Endodermal cell (in vitro differentiated cells): Measurements from ENCODE around the gene NXNL1. TPM values are rescaled to one million over a fixed set of nuclear protein-coding genes. Genes with fewer than 3 reads are reported as not detected.

Experiments used
- DNase-seq: peaks from one replicate; pipeline ENCODE4 v3.0.0-alpha.2; 2017
- H3K27ac ChIP-seq: 2 replicates; pipeline ENCODE4 v1.5.1; 2013; ENCODE audit warnings: mild to moderate bottlenecking, low read depth, low read length, moderate library complexity
- H3K27me3 ChIP-seq: 2 replicates; pipeline ENCODE4 v1.6.1; 2013; ENCODE audit warnings: mild to moderate bottlenecking, low read length, moderate library complexity; ENCODE audit not compliant: insufficient read depth, control insufficient read depth, poor library complexity, severe bottlenecking
- H3K36me3 ChIP-seq: 2 replicates; pipeline ENCODE4 v1.7.0; 2013; ENCODE audit warnings: mild to moderate bottlenecking, low read length, moderate library complexity; ENCODE audit not compliant: control insufficient read depth, insufficient read depth
- H3K4me1 ChIP-seq: one replicate; pipeline ENCODE4 v1.7.0; 2013; ENCODE audit warnings: low read length; ENCODE audit not compliant: control insufficient read depth, insufficient read depth
- H3K4me3 ChIP-seq: 2 replicates; pipeline ENCODE4 v1.5.1; 2013; ENCODE audit warnings: mild to moderate bottlenecking, low read length, moderate library complexity
- H3K9ac ChIP-seq: 2 replicates; pipeline ENCODE4 v1.6.1; 2013; ENCODE audit warnings: mild to moderate bottlenecking, low read length, moderate library complexity; ENCODE audit not compliant: poor library complexity, severe bottlenecking; ENCODE audit errors: extremely low read depth
- H3K9me3 ChIP-seq: 2 replicates; pipeline ENCODE4 v1.6.1; 2013; ENCODE audit warnings: mild to moderate bottlenecking, low read length, moderate library complexity; ENCODE audit not compliant: control insufficient read depth
- H3K27ac Mint-ChIP-seq: 2 replicates; pipeline ENCODE4 v1.8.0; 2020; ENCODE audit warnings: mixed read lengths
- H3K27me3 Mint-ChIP-seq: 2 replicates; pipeline ENCODE4 v1.8.0; 2021; ENCODE audit warnings: mild to moderate bottlenecking, mixed read lengths; ENCODE audit not compliant: insufficient read depth
- H3K36me3 Mint-ChIP-seq: 2 replicates; pipeline ENCODE4 v1.8.0; 2020; ENCODE audit warnings: low read depth, mixed read lengths
- H3K4me1 Mint-ChIP-seq: 2 replicates; pipeline ENCODE4 v1.8.0; 2020; ENCODE audit warnings: mixed read lengths
- H3K4me3 Mint-ChIP-seq: 2 replicates; pipeline ENCODE4 v1.8.0; 2020; ENCODE audit warnings: mild to moderate bottlenecking, moderate library complexity, mixed read lengths
- H3K9me3 Mint-ChIP-seq: 2 replicates; pipeline ENCODE4 v1.8.0; 2020; ENCODE audit warnings: mild to moderate bottlenecking, mixed read lengths
- WGBS, 2 experiments: methylation state at CpG; one replicate each; pipeline versions ENCODE4 v1.1.5 to v1.1.7; 2013; ENCODE audit warnings: missing lambda C conversion rate in 2 of 2, mixed read lengths in 1 of 2; ENCODE audit not compliant: insufficient coverage in 1 of 2, insufficient read length in 1 of 2; 5-methylcytosine and 5-hydroxymethylcytosine counted together
- total RNA-seq, 2 donors: library from RNA; stranded (reverse); fragmentation: NEBNext Ultra II Directional in 1 of 2; extraction: Animal tissue kit (Norgen Biotek cat#: 25700) in 1 of 2; gene quantifications; 2 replicates in 1 of 2; 3 replicates in 1 of 2; pipeline ENCODE4 v1.2.1, GENCODE V29; 2021
- TF ChIP-seq, protein P1 (sequence below): fragments of 200-600 bp; sonication (generic); conservative IDR thresholded peaks from 2 replicates; pipeline ENCODE4 v1.5.0; 2021; ENCODE audit warnings: antibody characterized with exemption, mild to moderate bottlenecking

Gene NXNL1
- total RNA-seq, 2 donors from 2014 or later, result not detected

DNA sequence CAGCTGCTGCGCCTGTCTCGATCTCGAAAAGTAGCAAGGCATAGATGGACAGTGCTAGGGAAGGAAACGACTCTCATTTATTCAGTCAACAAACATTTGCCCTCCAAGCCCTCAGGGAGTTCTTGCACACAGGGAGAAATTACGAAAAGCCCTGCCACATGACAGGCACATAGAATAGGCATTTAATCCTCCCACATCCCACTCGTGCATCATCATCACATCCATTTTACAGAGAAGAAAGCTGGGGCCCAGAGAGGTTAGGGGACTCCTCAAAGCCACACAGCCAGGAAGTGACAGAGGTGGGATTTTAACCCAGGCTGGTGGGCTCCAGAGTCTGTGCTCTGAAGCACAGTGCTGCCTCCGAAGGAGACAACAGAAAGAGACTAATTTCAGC, 23.9 kb downstream of the NXNL1 start:
- H3K36me3 ChIP-seq, result peaks cover 4% of the 10 kb centered on the region
- TF ChIP-seq, protein P1, sequence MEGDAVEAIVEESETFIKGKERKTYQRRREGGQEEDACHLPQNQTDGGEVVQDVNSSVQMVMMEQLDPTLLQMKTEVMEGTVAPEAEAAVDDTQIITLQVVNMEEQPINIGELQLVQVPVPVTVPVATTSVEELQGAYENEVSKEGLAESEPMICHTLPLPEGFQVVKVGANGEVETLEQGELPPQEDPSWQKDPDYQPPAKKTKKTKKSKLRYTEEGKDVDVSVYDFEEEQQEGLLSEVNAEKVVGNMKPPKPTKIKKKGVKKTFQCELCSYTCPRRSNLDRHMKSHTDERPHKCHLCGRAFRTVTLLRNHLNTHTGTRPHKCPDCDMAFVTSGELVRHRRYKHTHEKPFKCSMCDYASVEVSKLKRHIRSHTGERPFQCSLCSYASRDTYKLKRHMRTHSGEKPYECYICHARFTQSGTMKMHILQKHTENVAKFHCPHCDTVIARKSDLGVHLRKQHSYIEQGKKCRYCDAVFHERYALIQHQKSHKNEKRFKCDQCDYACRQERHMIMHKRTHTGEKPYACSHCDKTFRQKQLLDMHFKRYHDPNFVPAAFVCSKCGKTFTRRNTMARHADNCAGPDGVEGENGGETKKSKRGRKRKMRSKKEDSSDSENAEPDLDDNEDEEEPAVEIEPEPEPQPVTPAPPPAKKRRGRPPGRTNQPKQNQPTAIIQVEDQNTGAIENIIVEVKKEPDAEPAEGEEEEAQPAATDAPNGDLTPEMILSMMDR, result no peak
- no peak overlapping the region for H3K4me3 Mint-ChIP-seq
- H3K27ac ChIP-seq, result no peak overlapping the region
- H3K27me3 Mint-ChIP-seq, result peaks cover 3% of the 10 kb centered on the region
- no peak for DNase-seq
- no peak overlapping the region for H3K9ac ChIP-seq
- H3K4me1 Mint-ChIP-seq, result no peaks in the 10 kb centered on the region
- H3K36me3 Mint-ChIP-seq, result peaks cover 6% of the 10 kb centered on the region
- WGBS, 2 experiments, result 75 to 86% methylated on average over 3 to 7 of the region's 7 CpGs
- no peaks in the 10 kb centered on the region for H3K27me3 ChIP-seq
- peaks cover 7% of the 10 kb centered on the region for H3K9me3 Mint-ChIP-seq
- no peaks in the 10 kb centered on the region for H3K9me3 ChIP-seq
- H3K4me1 ChIP-seq, result no peaks in the 10 kb centered on the region
- H3K27ac Mint-ChIP-seq, result no peak overlapping the region
- no peak overlapping the region for H3K4me3 ChIP-seq

DNA sequence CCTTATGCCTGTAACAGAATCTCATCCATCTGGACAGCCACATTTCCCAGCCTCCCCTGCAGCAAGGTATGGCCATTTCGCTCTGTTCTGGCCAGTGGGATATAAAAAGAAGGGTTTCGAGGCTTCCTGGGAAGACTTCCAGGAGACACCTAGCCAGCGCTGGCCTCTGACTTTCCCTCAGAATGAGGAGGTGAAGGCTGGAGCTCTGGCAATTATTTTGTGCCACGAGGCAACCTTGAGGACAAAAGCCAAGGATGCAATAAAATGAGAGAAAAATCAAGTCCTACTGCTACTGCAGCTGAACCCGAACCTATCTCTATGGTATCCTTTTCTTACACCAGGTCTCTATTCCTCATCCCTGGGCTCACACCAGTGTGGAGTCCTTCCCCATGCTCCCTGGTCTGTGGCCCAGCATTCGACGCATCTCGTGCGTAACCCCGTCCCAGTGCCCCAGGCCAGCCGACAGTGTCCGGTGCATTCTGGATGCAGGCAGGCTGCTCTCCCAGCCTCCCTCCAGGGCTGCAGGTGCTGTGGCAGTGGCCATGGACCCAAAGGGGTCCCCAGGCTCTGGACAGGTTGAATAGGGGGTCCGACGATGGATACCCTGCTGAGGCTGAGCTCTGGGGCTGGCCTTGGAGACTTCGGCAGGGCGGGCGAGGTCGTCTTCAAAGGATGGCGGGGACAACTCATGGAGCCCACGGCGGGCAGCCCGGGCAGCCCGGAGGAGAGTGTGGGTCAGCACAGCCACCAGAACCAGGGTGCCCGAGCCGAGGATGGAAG, 24.4 kb downstream of the NXNL1 start:
- Mint-ChIP-seq H3K9me3 (peaks cover 1% of the 10 kb centered on the region), H3K4me1 (no peaks in the 10 kb centered on the region), H3K36me3 (peaks cover 6% of the 10 kb centered on the region), H3K27ac (no peak overlapping the region), H3K4me3 (no peak overlapping the region), H3K27me3 (peaks cover 5% of the 10 kb centered on the region)
- Histone ChIP-seq H3K27ac (no peak overlapping the region), H3K27me3 (no peaks in the 10 kb centered on the region), H3K4me3 (no peak overlapping the region), H3K4me1 (no peaks in the 10 kb centered on the region), H3K9ac (no peak overlapping the region), H3K9me3 (no peaks in the 10 kb centered on the region), H3K36me3 (peaks cover 4% of the 10 kb centered on the region)
- no peak for DNase-seq
- TF ChIP-seq, protein P1, result no peak
- 91 to 98% methylated on average over 19 to 25 of the region's 25 CpGs for WGBS, 2 experiments

DNA sequence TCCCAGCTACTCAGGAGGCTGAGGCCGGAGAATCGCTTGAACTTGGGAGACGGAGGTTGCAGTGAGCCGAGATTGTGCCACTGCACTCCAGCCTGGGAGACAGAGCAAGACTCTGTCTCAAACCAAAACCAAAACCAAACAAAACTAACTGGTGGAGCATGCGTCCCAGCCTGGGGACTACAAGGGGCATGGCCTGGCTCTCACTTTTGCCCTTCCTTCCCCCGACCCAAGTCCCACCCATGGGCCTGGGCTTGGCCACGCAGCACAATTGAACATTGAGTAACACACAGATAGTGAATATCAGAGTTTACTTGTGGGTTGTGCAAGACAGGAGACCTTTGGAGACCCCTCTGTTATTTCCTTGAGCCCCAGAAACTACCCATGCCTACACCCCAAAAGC, 25.5 kb downstream of the NXNL1 start:
- H3K36me3 ChIP-seq, result peaks cover 4% of the 10 kb centered on the region
- 89 to 100% methylated on average over 3 to 7 of the region's 7 CpGs for WGBS, 2 experiments
- TF ChIP-seq, protein P1, result no peak
- no peaks in the 10 kb centered on the region for H3K4me1 Mint-ChIP-seq
- no peaks in the 10 kb centered on the region for H3K4me1 ChIP-seq
- H3K4me3 Mint-ChIP-seq, result no peak overlapping the region
- H3K27ac Mint-ChIP-seq, result no peak overlapping the region
- H3K9me3 Mint-ChIP-seq, result no peaks in the 10 kb centered on the region
- DNase-seq, result no peak
- no peak overlapping the region for H3K4me3 ChIP-seq
- peaks cover 6% of the 10 kb centered on the region for H3K36me3 Mint-ChIP-seq
- no peaks in the 10 kb centered on the region for H3K9me3 ChIP-seq
- no peak overlapping the region for H3K9ac ChIP-seq
- no peak overlapping the region for H3K27ac ChIP-seq
- H3K27me3 Mint-ChIP-seq, result peaks cover 5% of the 10 kb centered on the region
- no peaks in the 10 kb centered on the region for H3K27me3 ChIP-seq
